GM12878 (cell line): ENCODE measurements around the gene LILRB1. TPM values are rescaled to one million over a fixed set of nuclear protein-coding genes. Genes with fewer than 3 reads are reported as not detected.

Experiments used
- ATAC-seq: fragments of 200-7000 bp; cut with Tn5 transposase; 3 replicates; pipeline ENCODE4 v1.9.1; 2020; ENCODE audit warnings: mild to moderate bottlenecking, moderate library complexity
- BruUV-seq: library from RNA; stranded (reverse); fragments of 400-500 nt; replicated peaks from 2 replicates; lab custom pipeline; 2021; lab: Mats Ljungman, UMichigan
- CTCF ChIA-PET: fragments of 300-600 bp; sonication (Branson Sonifier 250); formaldehyde crosslinking; extraction: SDS; loops from one replicate; lab custom pipeline; 2021; ENCODE audit warnings: inconsistent platforms; lab: Yijun Ruan, JAX
- POLR2A ChIA-PET: fragments of 350-600 bp; formaldehyde crosslinking; extraction: SDS; loops from one replicate; lab custom pipeline; 2021; ENCODE audit warnings: inconsistent platforms; lab: Charles Lee
- RAD21 ChIA-PET: fragments of 300-600 bp; sonication (Branson Sonifier 250); formaldehyde crosslinking; loops from one replicate; lab custom pipeline; 2023; ENCODE audit warnings: antibody characterized with exemption; ENCODE audit not compliant: unreplicated experiment; lab: Charles Lee
- SMC1A ChIA-PET: fragments of 300-600 bp; sonication (Branson Sonifier 250); formaldehyde crosslinking; loops from one replicate; lab custom pipeline; 2023; ENCODE audit not compliant: unreplicated experiment, uncharacterized antibody; lab: Charles Lee
- DNase-seq: peaks from one replicate; pipeline ENCODE4 v3.0.0-alpha.2; 2011; ENCODE audit warnings: low read depth, low spot score
- FAIRE-seq: peaks from 3 replicates; lab custom pipeline; 2011; peaks lifted over from hg19 to GRCh38; lab: Jason Lieb, UNC
- H2AFZ ChIP-seq: 2 replicates; pipeline ENCODE4 v1.6.0; 2011; ENCODE audit warnings: low read depth, low read length, control low read depth; ENCODE audit not compliant: control insufficient read depth
- H3K27ac ChIP-seq: 2 replicates; pipeline ENCODE4 v1.5.1; 2011; ENCODE audit warnings: control low read depth; ENCODE audit not compliant: control insufficient read depth, insufficient read depth
- H3K27me3 ChIP-seq, 2 experiments: replicated peaks in 1 of 2; 2 replicates each; pipeline versions ENCODE4 v1.6.0 to v1.6.1; 2011; ENCODE audit warnings: low read length in 1 of 2; ENCODE audit not compliant: control insufficient read depth in 2 of 2, insufficient read depth in 2 of 2
- H3K36me3 ChIP-seq, 2 experiments: 2 replicates each; pipeline ENCODE4 v1.5.1; 2011; ENCODE audit warnings: low read length in 1 of 2; ENCODE audit not compliant: control insufficient read depth in 2 of 2, insufficient read depth in 2 of 2
- H3K4me1 ChIP-seq: 2 replicates; pipeline ENCODE4 v1.6.1; 2011; ENCODE audit warnings: mild to moderate bottlenecking, low read length, moderate library complexity, mixed read lengths; ENCODE audit not compliant: control insufficient read depth, insufficient read depth
- H3K4me2 ChIP-seq: 2 replicates; pipeline ENCODE4 v1.6.0; 2011; ENCODE audit warnings: control low read depth; ENCODE audit not compliant: control insufficient read depth, insufficient read depth
- H3K4me3 ChIP-seq: fragments of 200-600 bp; sonication (generic); 2 replicates; pipeline ENCODE4 v1.5.1; 2016
- H3K79me2 ChIP-seq: 2 replicates; pipeline ENCODE4 v1.6.0; 2011; ENCODE audit warnings: low read length; ENCODE audit not compliant: control insufficient read depth, insufficient read depth
- H3K9ac ChIP-seq: 2 replicates; pipeline ENCODE4 v1.8.0; 2011; ENCODE audit warnings: low read length, control low read depth, mixed read lengths; ENCODE audit not compliant: control insufficient read depth, insufficient read depth
- H3K9me3 ChIP-seq: replicated peaks from 3 replicates; pipeline ENCODE4 v1.5.1; 2011; ENCODE audit warnings: mild to moderate bottlenecking, low read length; ENCODE audit not compliant: control insufficient read depth, insufficient read depth
- H4K20me1 ChIP-seq: 2 replicates; pipeline ENCODE4 v1.6.0; 2011; ENCODE audit not compliant: control insufficient read depth, insufficient read depth
- BCL11A ChIP-seq: IDR thresholded peaks from 2 replicates; pipeline ENCODE4 v1.6.1; 2011; ENCODE audit warnings: low read depth, low read length
- CREB1 ChIP-seq: IDR thresholded peaks from 2 replicates; pipeline ENCODE4 v1.6.1; 2012; ENCODE audit warnings: low read depth, mild to moderate bottlenecking, inconsistent platforms
- FOXK2 ChIP-seq: fragments of 450-650 bp; IDR thresholded peaks from 2 replicates; pipeline ENCODE4 v1.6.1; 2017; ENCODE audit warnings: mild to moderate bottlenecking, moderate library complexity
- HCFC1 ChIP-seq: fragments of 150-350 bp; IDR thresholded peaks from 2 replicates; pipeline ENCODE4 v1.6.1; 2014; ENCODE audit warnings: low read length
- PML ChIP-seq: IDR thresholded peaks from 2 replicates; pipeline ENCODE4 v1.6.1; 2012; ENCODE audit warnings: low read length, inconsistent platforms
- RAD21 ChIP-seq: IDR thresholded peaks from 2 replicates; pipeline ENCODE4 v1.6.1; 2011; ENCODE audit warnings: mild to moderate bottlenecking, low read depth, low read length, moderate library complexity; ENCODE audit not compliant: insufficient read depth
- SMC3 ChIP-seq: IDR thresholded peaks from 2 replicates; pipeline ENCODE4 v1.6.1; 2011; ENCODE audit warnings: low read length, improper control_type of control experiment, borderline replicate concordance
- STAT1 ChIP-seq: fragments of 450-650 bp; conservative IDR thresholded peaks from 2 replicates; pipeline ENCODE4 v1.6.1; 2014; ENCODE audit warnings: antibody characterized with exemption, mild to moderate bottlenecking
- WRNIP1 ChIP-seq: IDR thresholded peaks from 2 replicates; pipeline ENCODE4 v1.6.1; 2011; ENCODE audit warnings: low read depth, low read length, improper control_type of control experiment, borderline replicate concordance
- YY1 ChIP-seq: IDR thresholded peaks from 2 replicates; pipeline ENCODE4 v1.6.1; 2011; ENCODE audit warnings: low read depth, mild to moderate bottlenecking, low read length
- WGBS: methylation state at CpG from one replicate; pipeline ENCODE4 v1.1.6; 2016; ENCODE audit warnings: low lambda C conversion rate; ENCODE audit not compliant: insufficient replicate concordance, insufficient coverage; ENCODE audit errors: missing lambda C conversion rate; 5-methylcytosine and 5-hydroxymethylcytosine counted together
- in situ Hi-C: fragments of 300-500 bp; cut with MboI; formaldehyde crosslinking; loops from 9 replicates; pipeline ENCODE4 v1.14.3; 2018; ENCODE audit warnings: mixed read lengths
- intact Hi-C: fragments of 100-400 bp; cut with micrococcal nuclease; formaldehyde crosslinking; loops from one replicate; pipeline ENCODE4 v1.14.2; 2022; ENCODE audit not compliant: unreplicated experiment
- polyA plus RNA-seq, 11 experiments: library from polyadenylated mRNA; depleted of rRNA in 4 of 11; unstranded in 6 of 11; stranded (reverse) in 5 of 11; fragments of >200 nt; fragmentation: Nextera tagmentation in 4 of 11; fragmentation: Illumina TruSeq in 1 of 11; extraction: Ambion mirVana in 4 of 11; extraction: Trizol in 1 of 11; gene quantifications; 1 replicate in 1 of 11; 2 replicates in 10 of 11; pipeline versions ENCODE4 v1.2.1 to v1.2.3, GENCODE V29; 2011 to 2016; ENCODE audit warnings: inconsistent platforms in 2 of 11, missing spikeins in 2 of 11, low read depth in 1 of 11
- total RNA-seq, 4 experiments: library from RNA; depleted of rRNA in 3 of 4; stranded (reverse); fragments of >200 nt in 3 of 4; fragmentation: Illumina TruSeq in 1 of 4; extraction: Trizol in 1 of 4; gene quantifications; 2 replicates each; pipeline versions ENCODE4 v1.2.1 to v1.2.3, GENCODE V29; 2013 to 2021
- TF ChIP-seq, protein P1 (sequence below), 3 experiments: IDR thresholded peaks in 2 of 3; conservative IDR thresholded peaks in 1 of 3; 2 replicates each; pipeline ENCODE4 v1.5.1; 2011; ENCODE audit warnings: low read depth in 3 of 3, low read length in 3 of 3, mild to moderate bottlenecking in 3 of 3, control low read depth in 2 of 3, moderate library complexity in 2 of 3, inconsistent platforms in 1 of 3, mixed read lengths in 1 of 3; ENCODE audit not compliant: control insufficient read depth in 2 of 3, insufficient read depth in 1 of 3; ENCODE audit errors: extremely low read depth in 1 of 3
- TF ChIP-seq, protein P2 (sequence below): IDR thresholded peaks from 2 replicates; pipeline ENCODE4 v1.6.1; 2012; ENCODE audit warnings: low read depth, low read length, improper control_type of control experiment
- TF ChIP-seq, protein P3 (sequence below): fragments of 450-650 bp; IDR thresholded peaks from 2 replicates; pipeline ENCODE4 v1.6.1; 2014; ENCODE audit warnings: mild to moderate bottlenecking

LILRB1 gene
- total and polyA plus RNA-seq, 10 of the 15 experiments (the other 5 are each of a cell fraction or from before 2014, with no cell fraction given) = 4.9 to 92.2 (median 50.1) TPM

DNA sequence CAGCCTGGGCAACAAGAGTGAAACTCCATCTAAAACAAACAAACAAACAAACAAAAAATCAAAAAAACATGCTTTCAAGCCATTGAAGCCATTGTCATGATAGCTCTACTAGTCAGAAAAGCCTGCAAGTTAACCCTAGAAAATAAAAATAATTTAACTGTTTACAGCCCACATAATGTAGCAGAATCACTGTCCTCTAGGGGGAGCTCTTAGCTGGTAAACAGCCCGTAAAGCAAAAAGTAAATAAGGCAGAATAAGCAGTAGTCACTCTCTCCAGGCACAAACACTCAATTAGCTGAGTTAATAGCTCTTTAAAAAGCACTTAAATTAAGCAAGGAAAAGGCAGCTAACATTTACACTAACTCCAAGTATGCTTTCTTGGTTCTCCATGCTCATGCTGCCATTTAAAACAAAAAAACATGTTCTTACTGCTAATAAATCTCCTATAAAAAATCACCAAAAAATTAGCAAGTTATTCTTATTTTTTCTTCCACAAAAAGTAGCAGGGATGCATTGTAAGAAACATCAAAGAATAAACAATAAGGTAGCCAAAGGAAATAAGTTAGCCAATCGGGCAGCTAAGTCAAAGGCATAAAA is 43.8 kb downstream of the LILRB1 start:
- no peaks in the 10 kb centered on the region for H4K20me1 ChIP-seq
- in situ Hi-C loops = no loop called here
- RAD21 ChIA-PET = interaction anchor here (0.7 to 9.8 kb wide), 13 partner anchors 9 to 406 kb away, joined by 3 to 189 read pairs (median 5); partner anchors contain the start of genes CDC42EP5 and LILRB4
- DNase-seq = no peak
- POLR2A ChIA-PET = interaction anchor here (0.8 to 4.8 kb wide), 6 partner anchors 9 to 25 kb away, joined by 3 to 27 read pairs (median 4); partner anchors contain the start of gene LILRB4
- ATAC-seq = peak; percentile 79
- no peak overlapping the region for H3K4me2 ChIP-seq
- H3K9me3 ChIP-seq = no peaks in the 10 kb centered on the region; the same call in 2 of the 3 replicates
- H3K36me3 ChIP-seq = no peaks in the 10 kb centered on the region
- WGBS = 56% methylated on average over 2 of the region's 2 CpGs
- no peak overlapping the region for H3K27ac ChIP-seq
- peak; percentile 23 for FAIRE-seq
- intact Hi-C loops = loop anchor here (1.0 kb wide), 1 partner anchor 21 kb away; no protein-coding TSS in a partner anchor
- no peak overlapping the region for H2AFZ ChIP-seq
- peaks cover 0 to 5% of the 10 kb centered on the region in 2 experiments; a peak in 2 of 4 replicates for H3K27me3 ChIP-seq
- SMC1A ChIA-PET = interaction anchor here (0.7 to 9.6 kb wide), 19 partner anchors 9 to 459 kb away, joined by 3 to 268 read pairs (median 4); partner anchors contain the start of genes LENG8 and LILRB4
- BruUV-seq = no TSS peak
- H3K4me3 ChIP-seq = no peak overlapping the region
- no peaks in the 10 kb centered on the region for H3K4me1 ChIP-seq
- H3K9ac ChIP-seq = no peak overlapping the region
- CTCF ChIA-PET = interaction anchor here (0.6 to 20.9 kb wide), 42 partner anchors 9 to 895 kb away, joined by 3 to 842 read pairs (median 4); partner anchors contain the start of genes CDC42EP5, LENG9, LILRA2 and LILRB4
- TF ChIP-seq BCL11A = no peak
- TF ChIP-seq, protein P1, sequence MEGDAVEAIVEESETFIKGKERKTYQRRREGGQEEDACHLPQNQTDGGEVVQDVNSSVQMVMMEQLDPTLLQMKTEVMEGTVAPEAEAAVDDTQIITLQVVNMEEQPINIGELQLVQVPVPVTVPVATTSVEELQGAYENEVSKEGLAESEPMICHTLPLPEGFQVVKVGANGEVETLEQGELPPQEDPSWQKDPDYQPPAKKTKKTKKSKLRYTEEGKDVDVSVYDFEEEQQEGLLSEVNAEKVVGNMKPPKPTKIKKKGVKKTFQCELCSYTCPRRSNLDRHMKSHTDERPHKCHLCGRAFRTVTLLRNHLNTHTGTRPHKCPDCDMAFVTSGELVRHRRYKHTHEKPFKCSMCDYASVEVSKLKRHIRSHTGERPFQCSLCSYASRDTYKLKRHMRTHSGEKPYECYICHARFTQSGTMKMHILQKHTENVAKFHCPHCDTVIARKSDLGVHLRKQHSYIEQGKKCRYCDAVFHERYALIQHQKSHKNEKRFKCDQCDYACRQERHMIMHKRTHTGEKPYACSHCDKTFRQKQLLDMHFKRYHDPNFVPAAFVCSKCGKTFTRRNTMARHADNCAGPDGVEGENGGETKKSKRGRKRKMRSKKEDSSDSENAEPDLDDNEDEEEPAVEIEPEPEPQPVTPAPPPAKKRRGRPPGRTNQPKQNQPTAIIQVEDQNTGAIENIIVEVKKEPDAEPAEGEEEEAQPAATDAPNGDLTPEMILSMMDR (IDR thresholded peaks at IDR 0.05 in 2 of 3, conservative IDR thresholded peaks at IDR 0.05 in 1 of 3; ENCODE audit: control insufficient read depth in 2 of 3, extremely low read depth in 1 of 3, insufficient read depth in 1 of 3, low read depth in 3 of 3, low read length in 3 of 3) = peak; percentile 57 to 74 (median 74)
- peak; percentile 45; the same call in 1 of the 2 replicates for TF ChIP-seq SMC3
- TF ChIP-seq STAT1 = no peak
- TF ChIP-seq, protein P2, sequence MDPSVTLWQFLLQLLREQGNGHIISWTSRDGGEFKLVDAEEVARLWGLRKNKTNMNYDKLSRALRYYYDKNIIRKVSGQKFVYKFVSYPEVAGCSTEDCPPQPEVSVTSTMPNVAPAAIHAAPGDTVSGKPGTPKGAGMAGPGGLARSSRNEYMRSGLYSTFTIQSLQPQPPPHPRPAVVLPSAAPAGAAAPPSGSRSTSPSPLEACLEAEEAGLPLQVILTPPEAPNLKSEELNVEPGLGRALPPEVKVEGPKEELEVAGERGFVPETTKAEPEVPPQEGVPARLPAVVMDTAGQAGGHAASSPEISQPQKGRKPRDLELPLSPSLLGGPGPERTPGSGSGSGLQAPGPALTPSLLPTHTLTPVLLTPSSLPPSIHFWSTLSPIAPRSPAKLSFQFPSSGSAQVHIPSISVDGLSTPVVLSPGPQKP = peak; percentile 20; the same call in 1 of the 2 replicates
- TF ChIP-seq WRNIP1 = no peak
- peak; percentile 70 for TF ChIP-seq RAD21
- TF ChIP-seq YY1 = no peak
- TF ChIP-seq HCFC1 = no peak
- TF ChIP-seq, protein P3, sequence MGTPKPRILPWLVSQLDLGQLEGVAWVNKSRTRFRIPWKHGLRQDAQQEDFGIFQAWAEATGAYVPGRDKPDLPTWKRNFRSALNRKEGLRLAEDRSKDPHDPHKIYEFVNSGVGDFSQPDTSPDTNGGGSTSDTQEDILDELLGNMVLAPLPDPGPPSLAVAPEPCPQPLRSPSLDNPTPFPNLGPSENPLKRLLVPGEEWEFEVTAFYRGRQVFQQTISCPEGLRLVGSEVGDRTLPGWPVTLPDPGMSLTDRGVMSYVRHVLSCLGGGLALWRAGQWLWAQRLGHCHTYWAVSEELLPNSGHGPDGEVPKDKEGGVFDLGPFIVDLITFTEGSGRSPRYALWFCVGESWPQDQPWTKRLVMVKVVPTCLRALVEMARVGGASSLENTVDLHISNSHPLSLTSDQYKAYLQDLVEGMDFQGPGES = no peak
- TF ChIP-seq CREB1 = no peak
- TF ChIP-seq FOXK2 = peak; percentile 73
- TF ChIP-seq PML = no peak
- TF ChIP-seq, all 136 proteins: peak for 5
- no peaks in the 10 kb centered on the region for H3K79me2 ChIP-seq
